GM12878 (cell line): ENCODE results near the gene STEAP1. TPM values are rescaled to one million over a fixed set of nuclear protein-coding genes. Genes with fewer than 3 reads are reported as not detected.

Experiments
- ATAC-seq: fragments of 200-7000 bp; cut with Tn5 transposase; 3 replicates; pipeline ENCODE4 v1.9.1; 2020; ENCODE audit warnings: mild to moderate bottlenecking, moderate library complexity
- BruUV-seq: library from RNA; stranded (reverse); fragments of 400-500 nt; replicated peaks from 2 replicates; lab custom pipeline; 2021; lab: Mats Ljungman, UMichigan
- CTCF ChIA-PET: fragments of 300-600 bp; sonication (Branson Sonifier 250); formaldehyde crosslinking; extraction: SDS; loops from one replicate; lab custom pipeline; 2021; ENCODE audit warnings: inconsistent platforms; lab: Yijun Ruan, JAX
- POLR2A ChIA-PET: fragments of 350-600 bp; formaldehyde crosslinking; extraction: SDS; loops from one replicate; lab custom pipeline; 2021; ENCODE audit warnings: inconsistent platforms; lab: Charles Lee
- RAD21 ChIA-PET: fragments of 300-600 bp; sonication (Branson Sonifier 250); formaldehyde crosslinking; loops from one replicate; lab custom pipeline; 2023; ENCODE audit warnings: antibody characterized with exemption; ENCODE audit not compliant: unreplicated experiment; lab: Charles Lee
- SMC1A ChIA-PET: fragments of 300-600 bp; sonication (Branson Sonifier 250); formaldehyde crosslinking; loops from one replicate; lab custom pipeline; 2023; ENCODE audit not compliant: unreplicated experiment, uncharacterized antibody; lab: Charles Lee
- DNase-seq: peaks from one replicate; pipeline ENCODE4 v3.0.0-alpha.2; 2011; ENCODE audit warnings: low read depth, low spot score
- FAIRE-seq: peaks from 3 replicates; lab custom pipeline; 2011; peaks lifted over from hg19 to GRCh38; lab: Jason Lieb, UNC
- H2AFZ ChIP-seq: 2 replicates; pipeline ENCODE4 v1.6.0; 2011; ENCODE audit warnings: low read depth, low read length, control low read depth; ENCODE audit not compliant: control insufficient read depth
- H3K27ac ChIP-seq: 2 replicates; pipeline ENCODE4 v1.5.1; 2011; ENCODE audit warnings: control low read depth; ENCODE audit not compliant: control insufficient read depth, insufficient read depth
- H3K27me3 ChIP-seq, 2 experiments: replicated peaks in 1 of 2; 2 replicates each; pipeline versions ENCODE4 v1.6.0 to v1.6.1; 2011; ENCODE audit warnings: low read length in 1 of 2; ENCODE audit not compliant: control insufficient read depth in 2 of 2, insufficient read depth in 2 of 2
- H3K36me3 ChIP-seq, 2 experiments: 2 replicates each; pipeline ENCODE4 v1.5.1; 2011; ENCODE audit warnings: low read length in 1 of 2; ENCODE audit not compliant: control insufficient read depth in 2 of 2, insufficient read depth in 2 of 2
- H3K4me1 ChIP-seq: 2 replicates; pipeline ENCODE4 v1.6.1; 2011; ENCODE audit warnings: mild to moderate bottlenecking, low read length, moderate library complexity, mixed read lengths; ENCODE audit not compliant: control insufficient read depth, insufficient read depth
- H3K4me2 ChIP-seq: 2 replicates; pipeline ENCODE4 v1.6.0; 2011; ENCODE audit warnings: control low read depth; ENCODE audit not compliant: control insufficient read depth, insufficient read depth
- H3K4me3 ChIP-seq: fragments of 200-600 bp; sonication (generic); 2 replicates; pipeline ENCODE4 v1.5.1; 2016
- H3K79me2 ChIP-seq: 2 replicates; pipeline ENCODE4 v1.6.0; 2011; ENCODE audit warnings: low read length; ENCODE audit not compliant: control insufficient read depth, insufficient read depth
- H3K9ac ChIP-seq: 2 replicates; pipeline ENCODE4 v1.8.0; 2011; ENCODE audit warnings: low read length, control low read depth, mixed read lengths; ENCODE audit not compliant: control insufficient read depth, insufficient read depth
- H3K9me3 ChIP-seq: replicated peaks from 3 replicates; pipeline ENCODE4 v1.5.1; 2011; ENCODE audit warnings: mild to moderate bottlenecking, low read length; ENCODE audit not compliant: control insufficient read depth, insufficient read depth
- H4K20me1 ChIP-seq: 2 replicates; pipeline ENCODE4 v1.6.0; 2011; ENCODE audit not compliant: control insufficient read depth, insufficient read depth
- BCLAF1 ChIP-seq: fragments of 450-650 bp; IDR thresholded peaks from 2 replicates; pipeline ENCODE4 v1.6.1; 2017; ENCODE audit warnings: antibody characterized with exemption, mild to moderate bottlenecking, moderate library complexity
- CTCF ChIP-seq, 3 experiments: IDR thresholded peaks in 2 of 3; conservative IDR thresholded peaks in 1 of 3; 2 replicates each; pipeline ENCODE4 v1.5.1; 2011; ENCODE audit warnings: low read depth in 3 of 3, low read length in 3 of 3, mild to moderate bottlenecking in 3 of 3, control low read depth in 2 of 3, moderate library complexity in 2 of 3, inconsistent platforms in 1 of 3, mixed read lengths in 1 of 3; ENCODE audit not compliant: control insufficient read depth in 2 of 3, insufficient read depth in 1 of 3; ENCODE audit errors: extremely low read depth in 1 of 3
- ESRRA ChIP-seq: IDR thresholded peaks from 2 replicates; pipeline ENCODE4 v1.6.1; 2012; ENCODE audit warnings: mild to moderate bottlenecking, low read length, improper control_type of control experiment
- MAX ChIP-seq: IDR thresholded peaks from 2 replicates; pipeline ENCODE4 v1.6.1; 2012; ENCODE audit warnings: low read depth, low read length, improper control_type of control experiment
- PBX3 ChIP-seq: IDR thresholded peaks from 2 replicates; pipeline ENCODE4 v1.6.1; 2011; ENCODE audit warnings: mild to moderate bottlenecking, low read depth, low read length, moderate library complexity; ENCODE audit not compliant: insufficient replicate concordance
- PML ChIP-seq: IDR thresholded peaks from 2 replicates; pipeline ENCODE4 v1.6.1; 2012; ENCODE audit warnings: low read length, inconsistent platforms
- RAD21 ChIP-seq: IDR thresholded peaks from 2 replicates; pipeline ENCODE4 v1.6.1; 2011; ENCODE audit warnings: mild to moderate bottlenecking, low read depth, low read length, moderate library complexity; ENCODE audit not compliant: insufficient read depth
- RAD51 ChIP-seq: fragments of 450-650 bp; IDR thresholded peaks from 2 replicates; pipeline ENCODE4 v1.6.1; 2016; ENCODE audit warnings: moderate library complexity, mild to moderate bottlenecking, inconsistent platforms
- RCOR1 ChIP-seq: conservative IDR thresholded peaks from 2 replicates; pipeline ENCODE4 v1.6.1; 2012; ENCODE audit warnings: low read depth, low read length, improper control_type of control experiment
- RELA ChIP-seq: fragments of 450-650 bp; IDR thresholded peaks from 2 replicates; pipeline ENCODE4 v1.8.0; 2014; ENCODE audit warnings: borderline replicate concordance; ENCODE audit not compliant: partially characterized antibody
- RFX5 ChIP-seq: IDR thresholded peaks from 2 replicates; pipeline ENCODE4 v1.6.1; 2011; ENCODE audit warnings: low read depth, low read length, improper control_type of control experiment
- SREBF2 ChIP-seq: IDR thresholded peaks from 2 replicates; pipeline ENCODE4 v1.6.1; 2012; ENCODE audit warnings: mild to moderate bottlenecking, low read length
- WRNIP1 ChIP-seq: IDR thresholded peaks from 2 replicates; pipeline ENCODE4 v1.6.1; 2011; ENCODE audit warnings: low read depth, low read length, improper control_type of control experiment, borderline replicate concordance
- WGBS: methylation state at CpG from one replicate; pipeline ENCODE4 v1.1.6; 2016; ENCODE audit warnings: low lambda C conversion rate; ENCODE audit not compliant: insufficient replicate concordance, insufficient coverage; ENCODE audit errors: missing lambda C conversion rate; 5-methylcytosine and 5-hydroxymethylcytosine counted together
- in situ Hi-C: fragments of 300-500 bp; cut with MboI; formaldehyde crosslinking; loops from 9 replicates; pipeline ENCODE4 v1.14.3; 2018; ENCODE audit warnings: mixed read lengths
- intact Hi-C: fragments of 100-400 bp; cut with micrococcal nuclease; formaldehyde crosslinking; loops from one replicate; pipeline ENCODE4 v1.14.2; 2022; ENCODE audit not compliant: unreplicated experiment
- polyA plus RNA-seq, 11 experiments: library from polyadenylated mRNA; depleted of rRNA in 4 of 11; unstranded in 6 of 11; stranded (reverse) in 5 of 11; fragments of >200 nt; fragmentation: Nextera tagmentation in 4 of 11; fragmentation: Illumina TruSeq in 1 of 11; extraction: Ambion mirVana in 4 of 11; extraction: Trizol in 1 of 11; gene quantifications; 1 replicate in 1 of 11; 2 replicates in 10 of 11; pipeline versions ENCODE4 v1.2.1 to v1.2.3, GENCODE V29; 2011 to 2016; ENCODE audit warnings: inconsistent platforms in 2 of 11, missing spikeins in 2 of 11, low read depth in 1 of 11
- total RNA-seq, 4 experiments: library from RNA; depleted of rRNA in 3 of 4; stranded (reverse); fragments of >200 nt in 3 of 4; fragmentation: Illumina TruSeq in 1 of 4; extraction: Trizol in 1 of 4; gene quantifications; 2 replicates each; pipeline versions ENCODE4 v1.2.1 to v1.2.3, GENCODE V29; 2013 to 2021

The STEAP1 gene
- total and polyA plus RNA-seq, 10 of the 15 experiments (the other 5 are each of a cell fraction or from before 2014, with no cell fraction given): 2.1 to 44.6 (median 4.6) TPM

- H3K9ac ChIP-seq: no peak overlapping the region
- H3K36me3 ChIP-seq: no peaks in the 10 kb centered on the region
- ATAC-seq: no peak
- H3K79me2 ChIP-seq: no peaks in the 10 kb centered on the region
- RAD21 ChIA-PET: no interaction called here
- intact Hi-C loops: no loop called here
- H3K4me1 ChIP-seq: no peaks in the 10 kb centered on the region
- no peak for TF ChIP-seq PML
- TF ChIP-seq RAD51: no peak
- TF ChIP-seq RCOR1: no peak
- TF ChIP-seq RAD21: no peak
- no peak for TF ChIP-seq RELA
- TF ChIP-seq ESRRA: no peak
- no peak for TF ChIP-seq PBX3
- no peak for TF ChIP-seq CTCF (IDR thresholded peaks at IDR 0.05 in 2 of 3, conservative IDR thresholded peaks at IDR 0.05 in 1 of 3; ENCODE audit: control insufficient read depth in 2 of 3, extremely low read depth in 1 of 3, insufficient read depth in 1 of 3, low read depth in 3 of 3, low read length in 3 of 3)
- TF ChIP-seq BCLAF1: no peak
- TF ChIP-seq MAX: no peak
- TF ChIP-seq SREBF2: no peak
- no peak for TF ChIP-seq WRNIP1
- TF ChIP-seq RFX5: no peak
- TF ChIP-seq, all 136 proteins: peak for 0
- in situ Hi-C loops: loop anchor here (5.0 kb wide), 1 partner anchor 72 kb away; no protein-coding TSS in a partner anchor
- ChIA-PET CTCF (interaction anchor here (0.8 kb wide), 1 partner anchor 70 kb away, joined by 3 read pairs; no protein-coding TSS in a partner anchor), POLR2A (no interaction called here), SMC1A (interaction anchor here (1.0 to 1.2 kb wide), 4 partner anchors 10 to 74 kb away, joined by 3 to 5 read pairs (median 3); partner anchors contain the start of gene STEAP1)
- H3K4me3 ChIP-seq: no peak overlapping the region
- H3K9me3 ChIP-seq: no peaks in the 10 kb centered on the region; the same call in 2 of the 3 replicates
- H2AFZ ChIP-seq: no peak overlapping the region
- H4K20me1 ChIP-seq: no peaks in the 10 kb centered on the region
- no TSS peak for BruUV-seq
- H3K4me2 ChIP-seq: no peak overlapping the region
- no peaks in the 10 kb centered on the region for H3K27me3 ChIP-seq
- no peak for DNase-seq
- WGBS: 32% methylated on average over 1 of the region's 1 CpG
- H3K27ac ChIP-seq: no peak overlapping the region
- FAIRE-seq: no peak
These were observed 15.6 kb downstream of the STEAP1 start for GRCh38 chr7:90169891-90170290.
